Activated CD4-positive, alpha-beta T cell treated with anti-CD3 and anti-CD28 coated beads, Interleukin-2, amount 50 U/mL, for 16 hours (primary cell): ENCODE measurements around the gene KCNRG.
"Not testable (repeated sequence)": the region's sequence is repeated elsewhere in the genome, so short reads cannot be mapped to it uniquely, and the experiment has no call there.

Source experiments
- DNase-seq: peaks from one replicate; pipeline ENCODE4 v3.0.0-alpha.2; 2020

KCNRG gene

GRCh38 chr13:50015258-50015657 is at the start of gene KCNRG:
Gene KCNRG (plus strand): TSS chr13:50015444. CDS start chr13:50015494, 50 bp downstream.
- DNase-seq = no peak

- no peak for DNase-seq
Observed at GRCh38 chr13:49967456-49967855, 47.8 kb upstream of the KCNRG start.

GRCh38 chr13:49972709-49973108 is 42.5 kb upstream of the KCNRG start:
- no peak for DNase-seq

- DNase-seq = no peak
Observed at GRCh38 chr13:49975826-49976225, 39.4 kb upstream of the KCNRG start.

- peak; percentile 66 for DNase-seq
Observed at GRCh38 chr13:49976314-49977258, 38.7 kb upstream of the KCNRG start.

- DNase-seq = no peak
Observed at GRCh38 chr13:49977992-49978391, 37.3 kb upstream of the KCNRG start.

- DNase-seq = no peak
Observed at GRCh38 chr13:49980266-49980665, 35.0 kb upstream of the KCNRG start.

- no peak for DNase-seq
Observed at GRCh38 chr13:49985129-49985528, 30.1 kb upstream of the KCNRG start.

- DNase-seq = no peak
Observed at GRCh38 chr13:49986471-49986870, 28.8 kb upstream of the KCNRG start.

GRCh38 chr13:49990612-49991011 is 24.6 kb upstream of the KCNRG start:
- DNase-seq = not testable (repeated sequence)

- no peak for DNase-seq
Observed at GRCh38 chr13:49993111-49993510, 22.1 kb upstream of the KCNRG start.

GRCh38 chr13:49993666-49994065 is 21.6 kb upstream of the KCNRG start:
- DNase-seq = no peak

- no peak for DNase-seq
Observed at GRCh38 chr13:49995625-49996101, 19.6 kb upstream of the KCNRG start.

GRCh38 chr13:49996161-49996915 is 18.9 kb upstream of the KCNRG start:
- peak; percentile 89 for DNase-seq

- DNase-seq = peak; percentile 83
Observed at GRCh38 chr13:49996951-49997895, 18.0 kb upstream of the KCNRG start, which contains the start of gene TRIM13. Gene TRIM13 (plus strand): TSS chr13:49997042. CDS start chr13:50011941, 14,899 bp downstream.

- DNase-seq = no peak
Observed at GRCh38 chr13:49997955-49998354, 17.3 kb upstream of the KCNRG start.

- DNase-seq = no peak
Observed at GRCh38 chr13:49998714-49999624, 16.3 kb upstream of the KCNRG start.

GRCh38 chr13:50001287-50001686 is 14.0 kb upstream of the KCNRG start:
- no peak for DNase-seq

- DNase-seq = no peak
Observed at GRCh38 chr13:50006426-50007135, 8.7 kb upstream of the KCNRG start.

- DNase-seq = no peak
Observed at GRCh38 chr13:50011461-50011860, 3.8 kb upstream of the KCNRG start.
